GM12878 (cell line): Measurements from ENCODE around the gene ZNF134. TPM values are rescaled to one million over a fixed set of nuclear protein-coding genes. Genes with fewer than 3 reads are reported as not detected.

Experiments used
- CHD1 ChIP-seq: IDR thresholded peaks from 2 replicates; pipeline ENCODE4 v1.6.1; 2012; ENCODE audit warnings: low read depth, low read length, improper control_type of control experiment
- DPF2 ChIP-seq: fragments of 450-650 bp; IDR thresholded peaks from 2 replicates; pipeline ENCODE4 v1.6.1; 2017; ENCODE audit warnings: mild to moderate bottlenecking
- ESRRA ChIP-seq: IDR thresholded peaks from 2 replicates; pipeline ENCODE4 v1.6.1; 2012; ENCODE audit warnings: mild to moderate bottlenecking, low read length, improper control_type of control experiment
- FOS ChIP-seq: IDR thresholded peaks from 3 replicates; pipeline ENCODE4 v1.6.1; 2011; ENCODE audit warnings: borderline replicate concordance; ENCODE audit not compliant: insufficient read length; ENCODE audit errors: extremely low read depth
- GATAD2B ChIP-seq: fragments of 450-650 bp; conservative IDR thresholded peaks from 2 replicates; pipeline ENCODE4 v1.6.1; 2017; ENCODE audit warnings: low read depth, mild to moderate bottlenecking, moderate library complexity
- JUND ChIP-seq: IDR thresholded peaks from 2 replicates; pipeline ENCODE4 v1.6.1; 2012; ENCODE audit warnings: low read depth, mild to moderate bottlenecking, low read length, improper control_type of control experiment, moderate library complexity
- MAX ChIP-seq: IDR thresholded peaks from 2 replicates; pipeline ENCODE4 v1.6.1; 2012; ENCODE audit warnings: low read depth, low read length, improper control_type of control experiment
- MTA3 ChIP-seq: IDR thresholded peaks from 2 replicates; pipeline ENCODE4 v1.6.1; 2012; ENCODE audit warnings: low read length, inconsistent platforms, borderline replicate concordance
- NFYB ChIP-seq: IDR thresholded peaks from 2 replicates; pipeline ENCODE4 v1.6.1; 2011; ENCODE audit warnings: low read depth, mild to moderate bottlenecking, low read length, improper control_type of control experiment, moderate library complexity; ENCODE audit not compliant: insufficient read depth
- POLR2A ChIP-seq: IDR thresholded peaks from 2 replicates; pipeline ENCODE4 v1.6.1; 2011; ENCODE audit warnings: low read depth, mild to moderate bottlenecking, low read length
- POU2F2 ChIP-seq: IDR thresholded peaks from 3 replicates; pipeline ENCODE4 v1.6.1; 2011; ENCODE audit warnings: low read depth, mild to moderate bottlenecking, low read length, borderline replicate concordance
- RAD21 ChIP-seq: IDR thresholded peaks from 2 replicates; pipeline ENCODE4 v1.6.1; 2011; ENCODE audit warnings: mild to moderate bottlenecking, low read depth, low read length, moderate library complexity; ENCODE audit not compliant: insufficient read depth
- SIX5 ChIP-seq: IDR thresholded peaks from 2 replicates; pipeline ENCODE4 v1.6.1; 2011; ENCODE audit warnings: mild to moderate bottlenecking, low read depth, low read length, moderate library complexity; ENCODE audit not compliant: severe bottlenecking
- SRF ChIP-seq, 2 experiments: IDR thresholded peaks; 2 replicates each; pipeline ENCODE4 v1.6.1; 2011; ENCODE audit warnings: low read depth in 2 of 2, low read length in 2 of 2, mild to moderate bottlenecking in 1 of 2, moderate library complexity in 1 of 2
- STAT3 ChIP-seq: IDR thresholded peaks from 2 replicates; pipeline ENCODE4 v1.6.1; 2011; ENCODE audit warnings: low read depth, low read length, improper control_type of control experiment
- SUPT20H ChIP-seq: IDR thresholded peaks from 2 replicates; pipeline ENCODE4 v1.6.1; 2011; ENCODE audit warnings: low read depth, mild to moderate bottlenecking, low read length, moderate library complexity, borderline replicate concordance; ENCODE audit not compliant: control insufficient read depth
- TCF7 ChIP-seq: IDR thresholded peaks from 2 replicates; pipeline ENCODE4 v1.6.1; 2014; ENCODE audit warnings: antibody characterized with exemption, borderline replicate concordance
- YBX1 ChIP-seq: fragments of 450-650 bp; IDR thresholded peaks from 2 replicates; pipeline ENCODE4 v1.6.1; 2016; ENCODE audit warnings: antibody characterized with exemption
- ZBTB40 ChIP-seq: fragments of 450-650 bp; IDR thresholded peaks from 2 replicates; pipeline ENCODE4 v1.6.1; 2016; ENCODE audit warnings: mild to moderate bottlenecking, moderate library complexity, borderline replicate concordance
- ZNF592 ChIP-seq: fragments of 450-650 bp; IDR thresholded peaks from 2 replicates; pipeline ENCODE4 v1.6.1; 2017; ENCODE audit warnings: mild to moderate bottlenecking, moderate library complexity
- polyA plus RNA-seq, 11 experiments: library from polyadenylated mRNA; depleted of rRNA in 4 of 11; unstranded in 6 of 11; stranded (reverse) in 5 of 11; fragments of >200 nt; fragmentation: Nextera tagmentation in 4 of 11; fragmentation: Illumina TruSeq in 1 of 11; extraction: Ambion mirVana in 4 of 11; extraction: Trizol in 1 of 11; gene quantifications; 1 replicate in 1 of 11; 2 replicates in 10 of 11; pipeline versions ENCODE4 v1.2.1 to v1.2.3, GENCODE V29; 2011 to 2016; ENCODE audit warnings: inconsistent platforms in 2 of 11, missing spikeins in 2 of 11, low read depth in 1 of 11
- total RNA-seq, 4 experiments: library from RNA; depleted of rRNA in 3 of 4; stranded (reverse); fragments of >200 nt in 3 of 4; fragmentation: Illumina TruSeq in 1 of 4; extraction: Trizol in 1 of 4; gene quantifications; 2 replicates each; pipeline versions ENCODE4 v1.2.1 to v1.2.3, GENCODE V29; 2013 to 2021

ZNF134 gene
- total and polyA plus RNA-seq, 10 of the 15 experiments (the other 5 are each of a cell fraction or from before 2014, with no cell fraction given): 1.6 to 17.6 (median 9.7) TPM

- TF ChIP-seq STAT3: 0 out of 2 replicates have a peak, but pooled peaks have one; percentile 22
- TF ChIP-seq DPF2: 0 out of 2 replicates have a peak, but pooled peaks have one; percentile 50
- peak; percentile 76; the same call in 1 of the 3 replicates for TF ChIP-seq POU2F2
- 0 out of 2 replicates have a peak, but pooled peaks have one; percentile 31 for TF ChIP-seq MAX
- TF ChIP-seq TCF7: no peak
- 0 out of 2 replicates have a peak, but pooled peaks have one; percentile 12 for TF ChIP-seq ESRRA
- TF ChIP-seq GATAD2B: peak; percentile 51; the same call in 1 of the 2 replicates
- TF ChIP-seq RAD21: peak; percentile 15; the same call in 1 of the 2 replicates
- TF ChIP-seq ZNF592: no peak
- 0 out of 4 replicates have a peak, but pooled peaks of 1 of the 2 experiments have one; percentile 10 for TF ChIP-seq SRF (IDR thresholded peaks at IDR 0.05; ENCODE audit: low read depth in 2 of 2, low read length in 2 of 2)
- TF ChIP-seq NFYB: peak; percentile 88
- TF ChIP-seq ZBTB40: peak; percentile 91
- no peak for TF ChIP-seq MTA3
- TF ChIP-seq POLR2A: peak; percentile 76
- TF ChIP-seq FOS: peak; percentile 29
- no peak for TF ChIP-seq SUPT20H
- TF ChIP-seq SIX5: peak; percentile 87
- TF ChIP-seq JUND: 0 out of 2 replicates have a peak, but pooled peaks have one; percentile 25
- no peak for TF ChIP-seq CHD1
- no peak for TF ChIP-seq YBX1
Observed at GRCh38 chr19:57578487-57579205, 35.4 kb upstream of the ZNF134 start, which contains the start of gene ZNF416 (continued).
